ENCODE results near the gene RNF222.

DNA sequence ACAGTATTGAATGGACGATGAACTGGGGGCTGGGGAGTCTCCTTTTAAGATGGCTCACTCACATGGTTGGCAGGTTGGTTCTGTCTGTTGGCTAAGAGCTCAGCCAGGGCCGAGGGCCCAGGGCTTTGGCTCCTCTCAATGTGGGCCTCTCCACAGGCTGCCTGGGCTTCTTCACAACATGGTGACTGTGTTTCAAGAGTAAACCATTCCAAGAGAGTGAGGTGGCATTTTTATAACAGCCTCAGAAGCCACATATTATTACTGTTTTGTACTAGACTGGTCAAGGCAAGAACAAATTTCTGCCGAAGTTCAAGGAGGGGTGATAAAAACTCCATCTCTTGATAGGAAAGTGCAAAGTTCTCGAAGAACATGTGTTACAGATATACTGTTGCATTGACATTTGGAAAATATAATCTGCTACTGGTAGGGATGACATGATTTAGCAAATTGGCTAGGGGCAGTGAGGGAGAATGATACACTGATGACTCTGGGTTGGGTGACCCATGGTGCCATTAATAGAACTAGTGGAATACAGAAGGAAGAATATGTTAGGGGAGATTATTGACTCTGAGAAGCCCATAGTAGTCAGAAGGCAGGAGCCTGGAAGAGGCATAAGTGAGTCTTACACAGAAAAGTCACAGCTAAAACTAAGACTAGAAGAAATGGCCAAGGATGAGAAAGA is 34.8 kb downstream of the RNF222 start:
- TF ChIP-seq, protein P1, sequence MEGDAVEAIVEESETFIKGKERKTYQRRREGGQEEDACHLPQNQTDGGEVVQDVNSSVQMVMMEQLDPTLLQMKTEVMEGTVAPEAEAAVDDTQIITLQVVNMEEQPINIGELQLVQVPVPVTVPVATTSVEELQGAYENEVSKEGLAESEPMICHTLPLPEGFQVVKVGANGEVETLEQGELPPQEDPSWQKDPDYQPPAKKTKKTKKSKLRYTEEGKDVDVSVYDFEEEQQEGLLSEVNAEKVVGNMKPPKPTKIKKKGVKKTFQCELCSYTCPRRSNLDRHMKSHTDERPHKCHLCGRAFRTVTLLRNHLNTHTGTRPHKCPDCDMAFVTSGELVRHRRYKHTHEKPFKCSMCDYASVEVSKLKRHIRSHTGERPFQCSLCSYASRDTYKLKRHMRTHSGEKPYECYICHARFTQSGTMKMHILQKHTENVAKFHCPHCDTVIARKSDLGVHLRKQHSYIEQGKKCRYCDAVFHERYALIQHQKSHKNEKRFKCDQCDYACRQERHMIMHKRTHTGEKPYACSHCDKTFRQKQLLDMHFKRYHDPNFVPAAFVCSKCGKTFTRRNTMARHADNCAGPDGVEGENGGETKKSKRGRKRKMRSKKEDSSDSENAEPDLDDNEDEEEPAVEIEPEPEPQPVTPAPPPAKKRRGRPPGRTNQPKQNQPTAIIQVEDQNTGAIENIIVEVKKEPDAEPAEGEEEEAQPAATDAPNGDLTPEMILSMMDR (IDR thresholded peaks at IDR 0.05; ENCODE audit: poor library complexity, severe bottlenecking) = no peak
- no peak for TF ChIP-seq EP300 (conservative IDR thresholded peaks at IDR 0.05; ENCODE audit: poor library complexity, severe bottlenecking)
- TF ChIP-seq, protein P2, sequence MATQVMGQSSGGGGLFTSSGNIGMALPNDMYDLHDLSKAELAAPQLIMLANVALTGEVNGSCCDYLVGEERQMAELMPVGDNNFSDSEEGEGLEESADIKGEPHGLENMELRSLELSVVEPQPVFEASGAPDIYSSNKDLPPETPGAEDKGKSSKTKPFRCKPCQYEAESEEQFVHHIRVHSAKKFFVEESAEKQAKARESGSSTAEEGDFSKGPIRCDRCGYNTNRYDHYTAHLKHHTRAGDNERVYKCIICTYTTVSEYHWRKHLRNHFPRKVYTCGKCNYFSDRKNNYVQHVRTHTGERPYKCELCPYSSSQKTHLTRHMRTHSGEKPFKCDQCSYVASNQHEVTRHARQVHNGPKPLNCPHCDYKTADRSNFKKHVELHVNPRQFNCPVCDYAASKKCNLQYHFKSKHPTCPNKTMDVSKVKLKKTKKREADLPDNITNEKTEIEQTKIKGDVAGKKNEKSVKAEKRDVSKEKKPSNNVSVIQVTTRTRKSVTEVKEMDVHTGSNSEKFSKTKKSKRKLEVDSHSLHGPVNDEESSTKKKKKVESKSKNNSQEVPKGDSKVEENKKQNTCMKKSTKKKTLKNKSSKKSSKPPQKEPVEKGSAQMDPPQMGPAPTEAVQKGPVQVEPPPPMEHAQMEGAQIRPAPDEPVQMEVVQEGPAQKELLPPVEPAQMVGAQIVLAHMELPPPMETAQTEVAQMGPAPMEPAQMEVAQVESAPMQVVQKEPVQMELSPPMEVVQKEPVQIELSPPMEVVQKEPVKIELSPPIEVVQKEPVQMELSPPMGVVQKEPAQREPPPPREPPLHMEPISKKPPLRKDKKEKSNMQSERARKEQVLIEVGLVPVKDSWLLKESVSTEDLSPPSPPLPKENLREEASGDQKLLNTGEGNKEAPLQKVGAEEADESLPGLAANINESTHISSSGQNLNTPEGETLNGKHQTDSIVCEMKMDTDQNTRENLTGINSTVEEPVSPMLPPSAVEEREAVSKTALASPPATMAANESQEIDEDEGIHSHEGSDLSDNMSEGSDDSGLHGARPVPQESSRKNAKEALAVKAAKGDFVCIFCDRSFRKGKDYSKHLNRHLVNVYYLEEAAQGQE (IDR thresholded peaks at IDR 0.05; ENCODE audit: borderline replicate concordance) = no peak
- TF ChIP-seq EZH2 (IDR thresholded peaks at IDR 0.05; ENCODE audit: borderline replicate concordance, insufficient read depth, low read length, poor library complexity, severe bottlenecking) = no peak
- TF ChIP-seq POLR2AphosphoS5 (IDR thresholded peaks at IDR 0.05) = no peak
- no peak for TF ChIP-seq TAF1 (IDR thresholded peaks at IDR 0.05; ENCODE audit: low read depth)
- no peak for TF ChIP-seq SMC3 (conservative IDR thresholded peaks at IDR 0.05; ENCODE audit: poor library complexity)
- TF ChIP-seq RAD21 (conservative IDR thresholded peaks at IDR 0.05) = no peak
- no peak for TF ChIP-seq MXI1 (conservative IDR thresholded peaks at IDR 0.05; ENCODE audit: poor library complexity, severe bottlenecking)

Data from neural cell (in vitro differentiated cells).